Thoracic aorta (tissue), 2 donors: ENCODE results near the gene MAP7D3. TPM values are rescaled to one million over a fixed set of nuclear protein-coding genes. Genes with fewer than 3 reads are reported as not detected.

Experiments
- ATAC-seq: fragments of 150-250 bp; one replicate; pipeline ENCODE4 v1.8.0; 2017; ENCODE audit warnings: low read depth; ENCODE audit not compliant: insufficient number of reproducible peaks, low FRiP score
- DNase-seq: peaks from one replicate; pipeline ENCODE4 v3.0.0-alpha.2; 2020; ENCODE audit warnings: low spot score
- H3K27ac ChIP-seq, 2 donors: fragments of 200-600 bp; sonication (generic); 1 replicate in 1 of 2; 2 replicates in 1 of 2; pipeline ENCODE4 v1.5.1; 2016; ENCODE audit warnings: mild to moderate bottlenecking in 2 of 2, moderate library complexity in 2 of 2
- H3K27me3 ChIP-seq: fragments of 200-600 bp; sonication (generic); replicated peaks from 2 replicates; pipeline ENCODE4 v1.6.0; 2016; ENCODE audit warnings: mild to moderate bottlenecking; ENCODE audit not compliant: insufficient read depth
- H3K36me3 ChIP-seq: fragments of 200-600 bp; sonication (generic); one replicate; pipeline ENCODE4 v1.5.1; 2016
- H3K4me1 ChIP-seq, 2 donors: fragments of 200-600 bp; sonication (generic); 1 replicate in 1 of 2; 2 replicates in 1 of 2; pipeline versions ENCODE4 v1.5.1 to v1.6.0; 2016; ENCODE audit warnings: low read depth in 2 of 2, mild to moderate bottlenecking in 1 of 2; ENCODE audit not compliant: control insufficient read depth in 1 of 2
- H3K4me3 ChIP-seq: fragments of 200-600 bp; sonication (generic); 2 replicates; pipeline ENCODE4 v1.5.1; 2016; ENCODE audit warnings: mild to moderate bottlenecking
- H3K9me3 ChIP-seq: fragments of 200-600 bp; sonication (generic); 2 replicates; pipeline ENCODE4 v1.5.1; 2016
- total RNA-seq, 2 donors: library from RNA; depleted of rRNA; stranded (reverse); fragments of >200 nt; gene quantifications; one replicate each; pipeline versions ENCODE4 v1.1.0 to v1.2.3, GENCODE V29; 2016
- TF ChIP-seq, protein P1 (sequence below): fragments of 200-600 bp; sonication (generic); IDR thresholded peaks from one replicate; pipeline ENCODE4 v1.5.1; 2019; ENCODE audit warnings: antibody characterized with exemption

MAP7D3 gene
- total RNA-seq, 2 donors from 2014 or later, result 41.6 to 44.5 TPM

DNA sequence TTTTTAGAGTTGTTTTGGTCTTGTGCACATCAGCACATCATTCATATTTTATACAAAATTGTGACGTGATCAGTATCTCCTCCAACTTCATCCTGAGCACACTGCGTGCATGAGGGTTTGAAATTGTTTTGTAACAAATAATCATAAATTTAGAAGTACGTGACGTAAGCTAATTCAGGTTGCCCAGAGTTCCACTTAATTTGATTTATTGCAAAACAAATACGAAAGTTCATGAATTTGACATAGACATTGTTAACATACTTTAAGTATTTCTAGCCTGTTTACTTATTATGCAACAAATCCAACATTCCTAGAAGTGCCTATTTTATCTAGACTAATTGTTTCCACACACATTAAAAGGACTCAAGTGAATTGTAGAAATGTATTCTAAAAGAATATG lies 48.3 kb downstream of the MAP7D3 start:
- DNase-seq (no peak), ATAC-seq (no peak)
- Histone ChIP-seq H3K4me1 (peaks cover 21 to 79% of the 10 kb centered on the region in 2 donors), H3K27me3 (no peaks in the 10 kb centered on the region), H3K4me3 (peak overlapping the region; percentile 67), H3K27ac (peak overlapping the region; percentile 79 to 82), H3K36me3 (peaks cover 15% of the 10 kb centered on the region), H3K9me3 (no peaks in the 10 kb centered on the region)
- TF ChIP-seq, protein P1, sequence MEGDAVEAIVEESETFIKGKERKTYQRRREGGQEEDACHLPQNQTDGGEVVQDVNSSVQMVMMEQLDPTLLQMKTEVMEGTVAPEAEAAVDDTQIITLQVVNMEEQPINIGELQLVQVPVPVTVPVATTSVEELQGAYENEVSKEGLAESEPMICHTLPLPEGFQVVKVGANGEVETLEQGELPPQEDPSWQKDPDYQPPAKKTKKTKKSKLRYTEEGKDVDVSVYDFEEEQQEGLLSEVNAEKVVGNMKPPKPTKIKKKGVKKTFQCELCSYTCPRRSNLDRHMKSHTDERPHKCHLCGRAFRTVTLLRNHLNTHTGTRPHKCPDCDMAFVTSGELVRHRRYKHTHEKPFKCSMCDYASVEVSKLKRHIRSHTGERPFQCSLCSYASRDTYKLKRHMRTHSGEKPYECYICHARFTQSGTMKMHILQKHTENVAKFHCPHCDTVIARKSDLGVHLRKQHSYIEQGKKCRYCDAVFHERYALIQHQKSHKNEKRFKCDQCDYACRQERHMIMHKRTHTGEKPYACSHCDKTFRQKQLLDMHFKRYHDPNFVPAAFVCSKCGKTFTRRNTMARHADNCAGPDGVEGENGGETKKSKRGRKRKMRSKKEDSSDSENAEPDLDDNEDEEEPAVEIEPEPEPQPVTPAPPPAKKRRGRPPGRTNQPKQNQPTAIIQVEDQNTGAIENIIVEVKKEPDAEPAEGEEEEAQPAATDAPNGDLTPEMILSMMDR, result no peak

DNA sequence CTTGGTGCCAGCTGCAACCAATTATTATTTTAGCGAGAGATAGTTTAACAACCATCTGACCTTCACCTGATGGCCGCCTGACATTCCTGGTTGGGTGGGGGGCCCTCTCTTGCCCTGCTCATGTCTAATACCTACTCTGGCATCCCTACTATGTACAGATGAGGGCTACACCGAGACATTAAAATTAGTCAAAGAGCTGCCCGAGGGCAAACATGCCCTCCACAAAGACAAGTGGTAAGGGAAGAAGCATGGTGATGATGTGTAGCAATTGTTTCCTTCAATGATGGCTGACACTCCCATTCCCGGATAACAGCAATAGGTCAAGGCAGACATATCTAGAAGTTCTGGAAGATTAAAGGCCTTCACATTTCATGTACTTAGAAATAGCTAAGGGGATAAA lies 49.6 kb downstream of the MAP7D3 start:
- Histone ChIP-seq H3K4me3 (peak overlapping the region; percentile 67), H3K9me3 (no peaks in the 10 kb centered on the region), H3K36me3 (peaks cover 3% of the 10 kb centered on the region), H3K4me1 (peaks cover 21 to 70% of the 10 kb centered on the region in 2 donors), H3K27ac (peak overlapping the region; percentile 79 to 82), H3K27me3 (no peaks in the 10 kb centered on the region)
- TF ChIP-seq, protein P1, result no peak
- ATAC-seq, result no peak
- no peak for DNase-seq

DNA sequence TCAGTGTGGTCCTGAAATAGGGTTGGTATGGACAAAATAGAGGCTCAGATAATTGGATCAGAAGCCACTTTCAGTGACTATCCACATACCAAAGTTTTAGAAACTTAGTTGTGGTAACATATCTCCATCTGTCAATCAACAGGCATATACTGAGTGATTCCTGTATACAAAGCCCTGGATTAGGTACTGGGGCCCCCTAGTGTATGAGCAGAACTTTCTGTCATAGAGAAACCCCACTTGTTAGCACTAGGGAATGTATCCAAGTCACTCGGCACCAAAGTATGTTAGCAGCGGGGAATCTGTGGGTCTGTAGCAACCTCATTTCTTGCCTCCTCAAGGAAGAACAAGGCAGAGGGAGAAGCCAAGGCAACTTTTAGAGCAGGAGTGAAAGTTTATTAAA lies 50.7 kb downstream of the MAP7D3 start:
- H3K4me3 ChIP-seq, result peak overlapping the region; percentile 67
- peak overlapping the region; percentile 79 to 82 for H3K27ac ChIP-seq
- TF ChIP-seq, protein P1, result peak; percentile 11

DNA sequence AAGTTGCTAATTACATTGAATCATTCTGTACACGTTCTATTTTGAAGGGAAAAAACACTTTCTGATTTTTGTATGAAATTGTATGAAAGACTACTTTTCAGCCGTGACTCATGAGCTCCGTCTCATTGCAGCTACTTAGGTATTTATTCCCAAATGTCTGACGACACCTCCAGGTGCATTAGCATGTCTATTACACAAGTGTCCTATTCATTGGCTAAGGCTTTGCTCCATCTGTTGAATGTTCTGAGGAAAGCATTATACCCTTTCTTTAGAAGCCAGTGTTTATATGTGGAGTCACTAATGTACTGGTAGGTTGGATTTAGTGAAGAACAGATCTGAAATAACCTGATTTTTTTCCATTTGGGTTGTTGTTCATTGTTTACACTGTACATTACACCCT lies 51.8 kb downstream of the MAP7D3 start:
- H3K27ac ChIP-seq, result peak overlapping the region; percentile 79 to 82
- H3K27me3 ChIP-seq, result no peaks in the 10 kb centered on the region
- ATAC-seq (no peak), DNase-seq (no peak)
- H3K9me3 ChIP-seq, result no peaks in the 10 kb centered on the region
- H3K36me3 ChIP-seq, result no peaks in the 10 kb centered on the region
- peaks cover 29 to 71% of the 10 kb centered on the region in 2 donors for H3K4me1 ChIP-seq
- TF ChIP-seq, protein P1, result no peak
- H3K4me3 ChIP-seq, result peak overlapping the region; percentile 67

More for the DNA sequence above, 50.7 kb downstream of the MAP7D3 start:
- ATAC-seq, result no peak
- no peaks in the 10 kb centered on the region for H3K27me3 ChIP-seq
- no peaks in the 10 kb centered on the region for H3K9me3 ChIP-seq
- peaks cover 24 to 70% of the 10 kb centered on the region in 2 donors for H3K4me1 ChIP-seq
- no peak for DNase-seq
- no peaks in the 10 kb centered on the region for H3K36me3 ChIP-seq

DNA sequence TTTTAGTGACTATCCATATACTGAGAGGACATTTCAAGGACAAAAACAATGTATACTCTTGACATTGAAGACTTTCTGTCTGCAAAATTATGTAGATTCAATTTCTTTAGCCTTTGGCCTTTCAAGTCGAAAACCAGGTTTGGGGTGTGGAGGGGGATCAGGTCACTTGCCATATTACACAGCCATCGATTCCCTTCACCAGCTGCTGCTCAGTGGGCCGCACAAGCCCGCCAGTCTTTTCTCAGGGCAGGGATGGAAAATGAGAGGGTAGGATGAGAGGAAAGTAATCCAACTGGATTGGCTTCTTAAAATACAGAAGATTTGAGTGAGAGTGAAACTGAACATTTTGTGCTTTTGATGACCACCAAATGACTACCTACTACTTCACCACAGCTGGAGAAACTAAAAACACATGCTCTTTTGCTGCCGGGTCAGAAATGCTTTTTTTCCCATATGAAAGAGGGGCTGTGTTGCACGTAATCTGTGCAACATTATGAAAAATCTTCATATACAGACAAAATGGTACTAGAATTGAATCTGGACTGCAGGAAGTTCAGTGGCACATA lies 52.4 kb downstream of the MAP7D3 start:
- TF ChIP-seq, protein P1, result no peak
- Histone ChIP-seq H3K27me3 (no peaks in the 10 kb centered on the region), H3K27ac (peak overlapping the region; percentile 79 to 82), H3K9me3 (no peaks in the 10 kb centered on the region), H3K4me3 (peak overlapping the region; percentile 67), H3K4me1 (peaks cover 26 to 71% of the 10 kb centered on the region in 2 donors), H3K36me3 (no peaks in the 10 kb centered on the region)
- DNase-seq (no peak), ATAC-seq (no peak)
